GM19463 (cell line): ENCODE data around the gene CWC15.
A peak's percentile ranks its signal among the peaks of the same experiment; 100 is the strongest.
"Not testable (repeated sequence)": the region's sequence is repeated elsewhere in the genome, so short reads cannot be mapped to it uniquely, and the experiment has no call there.

Experiments used
- ATAC-seq: cut with Tn5 transposase; IDR thresholded peaks from one replicate; pipeline ENCODE4 v1.9.1; 2021; ENCODE audit warnings: mild to moderate bottlenecking, moderate library complexity; ENCODE audit not compliant: unreplicated experiment

CWC15 gene

GRCh38 chr11:94973099-94973968, at the start of gene CWC15, which contains the start of gene KDM4D:
CWC15 (minus strand) TSS chr11:94973556; CDS start chr11:94972185, 1,371 bp downstream.
KDM4D (plus strand) TSS chr11:94973709; CDS start chr11:94997373, 23,664 bp downstream.
- peak; percentile 100 for ATAC-seq

- ATAC-seq, result not testable (repeated sequence)
Observed at GRCh38 chr11:95021468-95021867, 48.1 kb upstream of the CWC15 start.

GRCh38 chr11:95016139-95016538, 42.8 kb upstream of the CWC15 start:
- ATAC-seq, result no peak

GRCh38 chr11:95014184-95014821, 40.9 kb upstream of the CWC15 start:
- no peak for ATAC-seq

- no peak for ATAC-seq
Observed at GRCh38 chr11:95011376-95011775, 38.0 kb upstream of the CWC15 start.

GRCh38 chr11:95005642-95006041, 32.3 kb upstream of the CWC15 start:
- ATAC-seq, result no peak

- no peak for ATAC-seq
Observed at GRCh38 chr11:95003716-95004115, 30.4 kb upstream of the CWC15 start.

- ATAC-seq, result no peak
Observed at GRCh38 chr11:94998285-94998684, 24.9 kb upstream of the CWC15 start.

GRCh38 chr11:94997437-94997836, 24.1 kb upstream of the CWC15 start:
- ATAC-seq, result no peak

GRCh38 chr11:94993400-94993943, 20.1 kb upstream of the CWC15 start:
- ATAC-seq, result no peak

GRCh38 chr11:94988748-94989147, 15.4 kb upstream of the CWC15 start:
- ATAC-seq, result no peak

GRCh38 chr11:94987378-94987777, 14.0 kb upstream of the CWC15 start:
- ATAC-seq, result no peak

GRCh38 chr11:94975599-94975998, 2.2 kb upstream of the CWC15 start:
- no peak for ATAC-seq

- no peak for ATAC-seq
Observed at GRCh38 chr11:94974178-94974577, 822 bp upstream of the CWC15 start.

- ATAC-seq, result no peak
Observed at GRCh38 chr11:94972700-94973098, 657 bp downstream of the CWC15 start.

- no peak for ATAC-seq
Observed at GRCh38 chr11:94968334-94968958, 4.9 kb downstream of the CWC15 start.

- ATAC-seq, result no peak
Observed at GRCh38 chr11:94964934-94965333, 8.4 kb downstream of the CWC15 start.

- no peak for ATAC-seq
Observed at GRCh38 chr11:94961255-94961654, 12.1 kb downstream of the CWC15 start.

- no peak for ATAC-seq
Observed at GRCh38 chr11:94960488-94960887, 12.9 kb downstream of the CWC15 start.

GRCh38 chr11:94959179-94959578, 14.2 kb downstream of the CWC15 start:
- no peak for ATAC-seq

- no peak for ATAC-seq
Observed at GRCh38 chr11:94958121-94958696, 15.1 kb downstream of the CWC15 start.
